Activated naive CD4-positive, alpha-beta T cell treated with anti-CD3 and anti-CD28 coated beads, Interleukin-2, amount 50 U/mL, for 16 hours (primary cell): ENCODE results near the gene XPR1.

Experiments
- DNase-seq: peaks from one replicate; pipeline ENCODE4 v3.0.0-alpha.2; 2020

Gene XPR1

DNA sequence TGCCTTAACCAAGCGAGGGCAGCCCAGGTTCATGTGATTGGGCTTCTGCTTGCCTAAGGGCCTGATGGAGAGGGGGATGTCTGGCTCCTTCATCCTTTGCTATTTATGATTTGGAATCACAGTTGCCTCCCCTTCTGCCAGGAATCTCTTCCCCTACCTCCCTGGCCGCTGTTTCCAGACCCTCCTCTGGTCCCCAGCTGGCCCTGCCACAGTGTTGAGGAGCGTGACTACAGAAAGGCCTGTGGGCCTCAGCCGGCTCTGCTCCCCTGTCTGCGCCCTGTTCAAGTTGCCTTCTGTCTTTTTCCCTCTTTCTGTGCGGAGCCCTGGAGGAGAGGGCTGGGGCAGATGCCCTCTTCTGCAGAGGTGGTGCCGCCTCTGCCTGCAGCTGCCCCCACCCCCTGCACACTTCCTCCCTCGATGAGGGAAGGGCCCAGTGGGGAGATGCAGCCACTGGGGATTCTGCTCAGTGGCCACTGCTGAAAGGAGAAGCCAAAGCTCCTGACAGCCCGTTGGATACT is 287.4 kb downstream of the XPR1 start:
- DNase-seq = no peak

DNA sequence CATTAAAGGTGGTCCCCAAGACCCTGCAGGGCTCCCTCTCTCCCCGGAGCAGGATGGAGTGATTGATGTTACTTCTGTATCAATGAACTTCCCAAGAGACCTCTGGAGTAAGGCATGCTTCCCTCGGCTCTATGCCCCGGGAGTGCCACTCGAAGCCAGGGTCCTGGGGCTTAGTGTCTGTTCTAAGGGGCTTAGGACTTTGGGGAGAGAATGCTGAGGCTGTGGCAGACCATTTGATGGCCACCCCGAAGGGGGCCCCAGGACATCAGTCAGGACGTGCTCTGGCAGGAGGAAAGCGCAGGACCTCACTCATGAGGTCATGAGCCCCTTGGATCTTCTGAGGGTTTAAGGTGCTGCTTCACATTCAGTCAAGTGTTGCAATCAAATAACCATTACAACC is 288.4 kb downstream of the XPR1 start:
- DNase-seq = no peak

DNA sequence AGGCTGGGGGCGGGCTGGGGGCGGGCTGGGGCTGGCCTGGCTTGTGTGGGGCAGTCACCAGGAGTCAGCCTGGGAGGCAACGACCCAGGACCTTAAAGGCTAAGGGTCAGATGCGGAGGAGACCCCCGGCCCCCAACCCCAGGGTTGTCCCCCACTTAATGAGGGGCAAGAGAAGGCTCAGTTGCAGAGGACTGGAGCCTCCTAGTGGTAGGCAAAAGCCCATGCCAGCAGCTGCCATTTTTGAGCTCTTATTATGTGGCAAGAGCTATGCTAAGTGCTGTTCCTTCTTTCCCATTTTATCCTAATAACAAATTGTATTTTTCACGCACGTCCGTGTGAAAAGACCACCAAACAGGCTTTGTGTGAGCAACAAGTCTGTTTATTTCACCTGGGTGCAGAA is 288.9 kb downstream of the XPR1 start:
- no peak for DNase-seq

DNA sequence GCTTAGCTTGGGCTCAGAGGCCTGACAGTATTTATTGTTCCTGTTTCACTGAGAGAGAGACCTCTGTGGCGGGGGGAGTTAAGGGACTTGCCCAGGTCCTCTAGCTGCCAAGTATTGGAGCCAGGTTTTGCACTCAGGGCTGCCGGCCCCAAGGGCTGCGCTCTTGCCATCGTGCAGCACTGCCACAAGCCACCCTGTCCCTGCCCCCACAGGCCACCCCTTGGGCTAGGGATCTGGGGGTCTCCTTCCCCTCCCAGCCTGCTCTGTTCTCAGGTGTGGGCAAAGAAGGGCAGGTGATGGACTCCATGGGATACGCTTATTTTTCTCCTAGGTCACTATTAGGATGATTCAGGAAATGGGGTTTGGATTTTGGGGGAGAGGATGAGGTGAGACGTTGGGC is 289.6 kb downstream of the XPR1 start:
- DNase-seq = no peak

DNA sequence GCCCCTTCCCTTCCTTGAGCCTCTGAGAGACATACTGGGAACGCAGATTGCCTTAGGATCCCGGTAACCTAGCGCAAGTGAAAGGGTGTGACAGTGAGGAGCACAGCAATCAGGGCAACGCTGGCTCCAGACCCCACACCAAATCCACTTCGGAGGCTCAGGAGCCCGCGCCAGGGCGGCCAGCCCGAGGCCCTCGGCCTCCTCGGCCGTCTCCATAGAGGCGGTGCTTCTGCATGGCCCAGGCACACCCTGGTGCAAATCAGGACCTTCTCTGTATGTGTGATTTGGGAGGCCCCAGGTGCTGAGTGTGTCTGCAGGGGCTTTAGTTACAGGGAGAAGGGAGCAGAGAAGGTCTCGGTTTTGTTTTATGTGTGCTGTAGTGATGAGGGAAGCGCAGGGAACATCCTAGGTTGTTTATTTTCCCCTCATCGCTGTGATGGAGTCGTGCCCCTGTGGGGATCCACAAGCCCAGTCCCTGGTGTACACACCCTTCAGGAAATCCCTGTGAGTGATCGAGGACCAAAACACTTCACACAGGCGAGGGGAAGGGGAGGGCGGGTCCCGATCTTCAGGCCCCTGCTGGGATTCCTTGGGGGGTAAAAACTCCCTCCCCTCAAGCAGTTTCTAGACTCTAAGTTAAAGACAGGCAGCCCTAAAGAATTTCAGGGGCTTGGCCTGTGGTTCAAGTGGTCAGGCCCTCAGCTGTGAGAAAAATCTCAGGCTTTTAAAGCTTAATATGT is 290.2 kb downstream of the XPR1 start:
- no peak for DNase-seq

DNA sequence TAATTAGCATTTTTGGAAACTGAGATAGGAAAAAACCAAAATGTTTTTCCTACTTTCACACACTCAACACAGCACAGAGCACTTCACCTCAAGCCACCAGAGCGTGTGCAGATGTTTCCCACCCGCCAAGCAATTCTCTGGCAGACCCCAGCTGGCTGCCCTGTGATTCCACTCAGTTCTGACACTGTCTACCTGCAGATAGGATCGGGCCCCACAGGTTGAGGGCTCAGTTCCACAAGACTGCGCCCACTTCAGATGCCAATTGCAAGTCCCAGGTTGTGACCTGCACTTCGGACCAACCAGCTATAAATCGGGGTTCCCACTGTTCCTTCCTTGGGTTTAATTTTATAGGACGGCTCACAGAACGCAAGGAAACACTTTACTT is 290.8 kb downstream of the XPR1 start:
- DNase-seq = no peak

DNA sequence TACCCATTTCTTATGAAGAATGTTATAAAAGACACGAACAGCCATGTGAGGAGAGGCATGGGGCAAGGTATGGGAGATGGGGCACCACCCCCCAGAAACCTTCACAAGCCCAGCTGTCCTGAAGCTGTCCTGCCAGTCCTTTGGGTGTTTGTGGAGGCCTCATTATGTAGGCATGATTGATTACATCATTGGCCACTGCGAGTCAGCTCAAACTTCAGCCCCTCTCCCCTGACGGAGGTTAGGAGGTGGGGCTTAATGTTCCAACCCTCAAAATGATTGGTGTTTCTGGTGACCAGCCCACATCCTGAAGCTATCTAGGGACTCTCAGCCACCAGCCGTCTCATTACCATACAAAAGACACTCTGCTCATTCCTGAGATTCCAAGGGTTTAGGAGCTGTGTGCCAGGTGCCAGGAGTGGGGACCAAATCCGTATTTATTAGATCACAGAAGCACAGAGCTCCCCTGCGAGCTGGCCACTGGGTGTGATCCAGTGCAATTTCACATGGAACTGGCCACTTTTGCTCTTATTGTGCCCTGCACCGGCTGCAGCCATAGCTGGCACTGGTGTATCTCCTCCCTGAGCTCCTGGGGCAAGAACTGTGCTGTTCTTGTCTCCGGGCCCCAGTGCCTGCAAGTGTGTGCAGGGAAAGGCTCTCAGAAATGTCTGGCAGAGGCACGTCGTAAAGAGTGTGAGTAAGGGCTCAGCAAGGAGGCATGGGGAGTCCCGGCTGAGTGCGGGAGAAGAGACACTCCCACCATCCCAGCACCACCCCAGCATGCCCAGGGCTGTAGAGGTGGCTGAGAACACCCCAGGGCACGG is 291.4 kb downstream of the XPR1 start:
- DNase-seq = no peak

DNA sequence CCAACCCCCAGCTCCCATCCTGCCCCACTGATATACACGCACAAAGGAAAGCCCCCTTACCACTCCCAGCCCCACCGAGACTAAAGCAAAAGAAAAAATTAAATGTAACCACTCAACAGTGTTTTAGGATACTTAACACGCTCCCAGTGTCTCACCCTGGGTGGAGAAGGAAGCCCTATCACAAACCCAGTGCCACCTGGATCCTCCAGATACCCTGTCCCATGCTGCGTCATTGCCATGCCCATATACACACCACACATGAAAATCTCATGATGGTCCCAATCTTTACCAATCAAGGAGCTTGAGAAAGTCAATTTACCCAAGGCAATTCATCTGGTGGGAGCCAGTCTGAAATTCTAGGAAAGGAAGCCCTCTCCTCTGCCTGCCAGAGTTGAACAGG is 292.1 kb downstream of the XPR1 start:
- no peak for DNase-seq

DNA sequence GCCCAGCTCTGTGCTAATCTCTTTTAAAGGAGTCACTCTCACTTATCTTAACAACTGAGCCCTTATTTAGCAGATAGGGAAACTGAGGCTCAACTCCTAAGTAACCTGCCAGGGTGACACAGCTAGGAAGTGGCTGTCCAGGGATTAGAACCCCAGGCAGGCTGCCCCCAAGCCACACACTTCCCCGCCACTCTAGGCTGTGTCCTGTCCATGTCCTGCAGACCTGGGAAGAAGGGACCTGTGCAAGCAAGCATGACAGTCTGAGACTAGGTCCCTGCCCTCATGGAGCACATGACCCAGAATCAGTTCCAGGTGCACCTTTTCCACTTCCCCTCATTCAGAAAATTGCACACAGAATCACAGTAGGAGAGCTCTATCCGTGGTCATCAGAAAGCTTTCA is 293.1 kb downstream of the XPR1 start:
- no peak for DNase-seq

DNA sequence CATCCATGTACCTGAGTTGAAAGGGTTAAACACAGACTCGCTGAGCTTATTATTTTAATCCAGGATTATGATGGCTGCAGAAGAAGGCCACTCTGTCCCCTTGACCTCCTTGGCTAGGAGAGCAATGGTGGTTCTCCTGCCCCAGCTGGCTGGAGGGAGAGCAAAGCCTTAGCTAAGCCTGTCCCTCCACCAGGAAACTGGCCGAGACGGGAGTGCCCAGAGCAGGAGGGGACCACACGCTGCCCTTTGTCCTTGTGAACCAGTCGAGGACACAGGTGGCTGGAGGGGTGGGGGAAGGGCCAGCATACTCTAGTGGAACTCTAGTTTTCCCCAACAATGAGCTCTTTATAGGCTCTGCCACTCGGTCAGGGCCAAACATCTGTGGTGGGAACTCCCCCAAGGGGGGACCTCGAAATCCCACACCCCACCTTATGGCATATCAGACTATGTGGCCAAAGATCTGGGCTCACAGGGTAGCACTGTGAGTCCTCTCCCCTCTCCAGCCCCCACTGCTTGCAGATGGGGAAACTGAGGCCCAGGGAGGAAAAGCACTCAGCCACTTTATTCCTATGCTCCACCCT is 293.7 kb downstream of the XPR1 start:
- no peak for DNase-seq

DNA sequence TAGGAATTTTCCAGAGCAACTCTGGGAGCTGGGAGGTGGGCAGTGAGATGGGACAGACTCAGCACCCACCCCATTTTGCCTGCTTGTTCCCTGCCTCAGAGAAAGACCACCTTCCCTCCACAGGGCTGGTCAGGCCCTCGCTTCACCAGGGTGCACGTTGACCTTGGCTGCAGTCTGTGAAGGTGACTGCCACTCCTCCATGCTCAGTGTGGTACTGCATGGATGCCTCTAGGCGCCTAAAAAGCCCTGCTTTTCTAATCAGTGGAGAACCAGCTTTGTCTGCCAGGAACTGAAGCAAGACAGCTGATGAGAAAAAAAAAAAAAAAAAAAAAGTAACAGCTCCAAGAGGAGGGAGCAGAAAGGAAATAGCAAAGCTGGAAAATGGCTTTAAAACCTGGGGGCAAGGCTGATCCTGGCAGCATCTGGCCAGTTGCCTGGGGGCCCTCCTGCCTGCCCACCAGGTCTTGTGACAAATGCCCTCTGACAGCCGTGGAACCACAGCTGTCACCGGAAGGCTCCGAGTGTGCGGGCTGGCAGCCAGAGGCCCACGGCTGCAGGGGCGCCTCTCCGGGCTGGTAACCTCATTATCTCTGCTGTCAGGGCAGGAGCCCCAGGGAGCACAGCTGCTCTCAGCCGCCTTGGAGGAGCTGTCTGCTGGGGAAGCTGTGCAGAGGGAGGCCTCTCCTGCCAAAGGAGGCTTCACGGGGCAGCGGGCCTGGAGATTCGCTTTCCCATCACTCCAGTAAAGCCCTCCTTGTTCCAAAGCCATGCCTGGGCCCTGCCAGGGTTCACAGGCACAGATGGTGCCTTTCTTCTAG is 294.6 kb downstream of the XPR1 start:
- DNase-seq = no peak

DNA sequence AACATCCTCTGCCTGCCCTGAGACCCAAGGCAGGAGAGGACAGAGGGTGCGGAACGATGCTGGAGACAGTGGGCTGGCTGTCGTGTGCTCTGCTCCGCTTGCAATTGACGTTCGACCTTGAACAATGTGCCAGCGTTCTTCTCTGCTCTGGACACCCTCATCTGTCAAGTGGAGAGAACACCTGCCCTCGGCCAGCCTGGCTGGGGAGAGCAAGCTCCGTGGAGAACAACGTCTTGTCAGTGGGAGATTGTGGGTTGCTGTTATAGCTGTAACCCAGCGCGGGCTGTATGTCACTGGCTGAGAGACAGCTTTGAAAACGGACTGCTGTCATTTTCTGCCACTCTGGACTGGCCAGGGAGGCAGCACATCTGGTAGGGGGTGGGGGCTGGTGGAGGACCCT is 295.5 kb downstream of the XPR1 start:
- DNase-seq = no peak

DNA sequence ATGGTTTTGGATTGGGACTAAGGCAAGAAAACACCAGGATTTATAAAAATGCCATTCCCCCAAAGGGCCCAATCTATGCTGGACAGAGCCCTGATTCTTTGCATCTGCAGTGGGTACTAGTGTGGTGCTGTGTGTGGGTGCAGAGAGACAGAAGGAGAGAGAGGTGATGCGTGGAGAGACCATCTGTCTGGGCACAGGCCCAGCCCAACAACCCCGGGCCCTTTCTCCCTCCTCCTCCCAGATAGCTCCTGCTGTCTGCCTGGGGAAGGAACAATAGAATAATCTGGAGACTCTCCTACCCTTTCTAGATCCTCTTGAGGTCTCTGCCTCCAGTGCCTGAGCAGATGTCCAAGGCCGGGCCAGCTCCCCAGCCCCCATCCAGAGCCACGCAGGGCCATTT is 296.0 kb downstream of the XPR1 start:
- DNase-seq = no peak

DNA sequence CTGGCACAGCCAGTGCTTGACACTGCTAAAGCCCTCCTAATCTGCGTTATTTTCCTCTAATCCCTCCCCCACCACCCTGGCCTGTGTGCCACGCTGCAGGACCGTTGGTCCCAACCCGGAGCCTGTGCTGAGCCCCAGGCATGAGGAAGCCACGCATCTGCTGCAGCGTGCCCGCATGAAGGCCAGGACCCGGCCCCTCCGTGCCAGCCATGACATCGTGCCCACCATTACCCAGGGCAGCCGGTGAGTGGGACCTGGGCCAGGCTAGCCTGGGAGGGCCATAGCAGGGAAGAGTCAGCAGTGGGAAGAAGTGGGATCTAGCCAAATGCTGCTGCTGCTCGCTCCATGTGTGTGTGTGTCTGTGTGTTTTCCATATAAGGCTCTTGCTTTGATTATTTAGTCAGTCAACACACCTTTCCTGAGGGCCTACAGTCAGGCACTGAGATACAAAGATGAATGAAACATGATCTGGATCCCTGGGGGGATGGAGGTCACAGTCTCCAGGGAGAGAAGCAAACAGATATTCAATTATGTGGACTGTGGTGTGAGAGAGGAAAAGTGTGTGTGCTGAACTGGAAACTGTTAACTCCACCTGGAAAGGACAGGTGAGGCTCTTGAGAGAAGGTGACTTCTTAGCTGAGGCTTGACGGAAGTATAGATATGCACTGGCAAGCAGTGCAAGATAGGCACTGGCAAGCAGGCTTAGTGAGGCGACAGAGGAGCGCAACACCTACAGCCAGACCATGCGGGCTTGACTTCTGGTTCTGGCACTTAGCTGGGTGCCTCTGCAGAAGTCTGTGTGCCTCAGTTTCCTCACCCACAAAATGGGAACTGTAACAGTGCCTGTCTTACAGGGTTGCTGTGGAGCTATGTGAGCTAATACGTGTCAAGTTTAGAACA is 296.8 kb downstream of the XPR1 start:
- DNase-seq = no peak

DNA sequence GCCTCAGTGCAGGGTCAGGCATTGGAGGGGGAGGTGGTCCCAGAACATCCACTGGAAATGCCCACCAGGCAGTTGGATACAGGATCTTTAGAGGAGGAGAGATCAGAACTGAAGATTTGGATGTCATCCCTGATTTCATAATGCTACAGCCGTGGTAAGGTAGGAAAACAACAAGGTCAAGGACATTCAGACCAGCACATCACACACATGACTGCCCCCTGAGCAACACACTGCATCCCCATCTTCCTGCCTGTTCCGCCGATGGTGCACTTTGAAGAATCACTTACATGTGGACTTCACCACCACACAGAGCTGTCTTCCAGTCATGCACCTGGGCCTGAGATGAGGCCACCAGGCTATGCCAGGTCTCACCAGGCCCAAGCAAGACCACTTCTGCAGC is 297.6 kb downstream of the XPR1 start:
- DNase-seq = no peak

DNA sequence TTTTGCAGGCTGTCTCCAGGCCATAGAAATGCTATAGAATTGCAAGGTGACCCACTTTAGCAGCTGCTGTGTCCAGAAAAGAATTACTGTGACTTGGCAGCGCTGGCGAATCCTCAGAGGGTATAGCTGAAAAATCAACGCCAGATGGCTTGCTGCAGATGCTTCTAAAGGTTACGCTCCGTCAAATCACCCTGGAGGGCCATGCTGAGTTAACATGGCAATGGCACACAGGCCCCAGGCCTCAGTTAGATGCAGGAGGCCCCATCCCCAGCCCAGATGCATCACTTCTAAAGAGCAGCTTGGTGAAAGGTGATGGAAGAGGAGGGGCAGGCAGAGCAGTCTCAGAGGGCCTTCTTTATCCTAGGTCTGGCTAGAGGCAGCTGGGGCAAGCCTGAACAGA is 298.9 kb downstream of the XPR1 start:
- DNase-seq = no peak

DNA sequence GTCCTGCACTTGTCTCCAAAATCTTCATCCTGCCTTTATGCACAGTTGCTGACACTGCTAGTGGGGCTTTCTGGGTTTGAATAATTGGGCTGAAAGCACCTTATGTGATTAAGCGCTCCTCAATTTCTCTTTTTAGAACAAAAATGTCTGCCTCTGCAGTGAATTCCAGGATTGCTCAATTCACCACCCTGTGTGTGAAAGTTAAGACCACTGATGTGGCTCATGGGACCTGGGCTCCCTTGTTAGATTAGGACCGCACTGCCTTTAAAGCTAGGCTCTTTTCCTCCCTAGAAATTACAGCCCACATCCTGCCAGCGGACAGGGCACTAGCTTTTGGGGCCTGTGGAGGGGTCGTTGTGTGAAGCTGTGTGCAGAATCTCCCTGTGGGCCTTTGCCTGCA is 299.7 kb downstream of the XPR1 start:
- DNase-seq = no peak

DNA sequence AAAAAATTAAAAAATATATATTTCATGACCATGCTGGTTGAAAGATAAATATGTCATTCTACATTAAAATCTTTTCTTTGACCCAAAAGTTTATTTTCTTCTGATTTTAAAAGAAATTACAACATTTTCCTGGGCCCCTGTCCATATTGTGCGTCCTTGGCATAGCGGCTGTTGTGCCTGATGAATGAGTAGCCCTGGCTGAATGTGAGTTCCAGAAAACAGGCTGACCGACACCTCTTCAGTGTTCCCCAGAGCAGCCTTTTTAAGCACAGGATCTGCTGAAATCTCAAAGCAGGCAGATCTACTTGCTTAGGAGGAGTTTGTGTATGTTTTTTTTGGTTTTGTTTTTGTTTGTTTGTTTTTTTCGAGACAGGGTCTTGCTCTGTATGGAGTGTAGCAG is 300.6 kb downstream of the XPR1 start:
- DNase-seq = no peak

DNA sequence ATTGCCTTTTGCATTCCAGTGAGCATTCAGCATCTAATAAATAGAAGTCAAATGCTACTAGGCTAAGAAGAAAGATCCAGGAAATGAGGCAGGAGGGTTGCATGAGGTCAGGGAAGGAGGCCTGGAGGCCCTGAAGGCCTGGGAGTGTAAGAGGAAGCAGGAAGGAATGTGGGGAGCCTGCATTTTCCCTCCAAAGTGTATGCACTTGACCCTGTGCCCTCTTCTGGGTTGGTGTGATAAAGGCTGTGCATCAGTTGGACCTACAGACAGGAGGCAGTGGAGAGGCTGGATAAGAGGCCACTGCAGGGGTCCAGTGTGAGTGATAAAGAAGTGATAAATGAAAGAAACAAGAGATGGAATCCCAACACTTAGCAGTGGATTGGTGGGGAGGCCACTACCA is 301.3 kb downstream of the XPR1 start:
- no peak for DNase-seq

DNA sequence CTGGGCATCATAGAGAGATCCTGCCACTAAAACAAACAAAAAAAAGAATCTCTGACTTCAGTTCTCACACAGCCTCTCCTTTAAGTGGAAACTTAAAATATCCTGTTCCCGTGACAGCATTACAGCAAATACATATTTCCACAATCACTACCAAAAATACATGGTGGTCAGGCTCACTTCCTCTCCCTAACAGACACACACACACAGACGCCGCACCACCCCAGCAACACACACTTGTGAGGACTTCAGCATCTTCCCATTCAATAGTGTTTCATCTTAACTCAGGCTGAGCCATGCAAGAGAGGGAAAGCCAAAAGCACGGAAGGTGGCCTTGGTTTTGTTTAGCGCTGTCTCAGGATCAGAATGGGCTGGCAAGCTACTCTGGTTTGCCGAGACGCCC is 302.7 kb downstream of the XPR1 start:
- DNase-seq = no peak

DNA sequence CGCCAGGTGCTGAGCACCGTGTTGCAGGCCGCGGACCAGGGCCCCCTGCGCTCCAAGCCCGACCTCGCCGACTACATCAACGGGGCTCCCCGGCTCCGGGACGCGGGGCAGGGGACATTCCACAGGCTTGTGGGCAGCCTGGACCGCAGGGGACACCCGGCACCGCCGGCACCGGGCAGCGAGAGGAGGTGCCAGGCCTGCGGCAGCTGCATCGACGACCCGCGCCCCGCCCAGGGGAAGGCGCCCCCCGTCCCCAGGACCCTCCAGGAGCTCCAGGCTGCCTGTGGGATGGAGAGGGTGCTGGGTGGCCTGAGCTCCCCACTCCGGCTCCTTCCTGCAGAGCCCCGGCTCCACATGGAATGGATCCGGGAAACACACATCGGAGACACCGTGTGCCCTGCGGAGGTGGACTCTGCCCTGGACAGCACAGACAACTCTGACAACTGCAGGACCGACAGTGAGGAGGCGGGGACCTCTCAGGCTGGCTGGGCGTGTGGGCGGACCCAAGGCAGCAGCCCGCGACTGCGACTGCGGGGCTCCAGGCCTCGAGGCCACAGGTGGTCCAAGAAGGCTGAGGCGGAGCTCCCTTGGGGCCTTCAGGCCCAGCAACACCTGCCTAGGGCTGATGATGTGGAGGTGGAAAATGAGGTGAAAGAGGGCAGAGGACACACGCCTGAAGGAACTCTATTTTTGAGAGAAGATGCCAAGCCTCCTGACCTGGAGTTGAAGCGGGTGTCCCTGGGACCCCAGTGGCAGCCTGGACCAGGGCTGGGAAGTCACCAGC is 303.7 kb downstream of the XPR1 start:
- DNase-seq = no peak
